LNCAP (cell line): Measurements from ENCODE around the gene HOXD12.

Experiments
- CTCF ChIP-seq: fragments of 450-650 bp; IDR thresholded peaks from 2 replicates; pipeline ENCODE4 v1.5.1; 2017; ENCODE audit warnings: mild to moderate bottlenecking

Gene HOXD12

GRCh38 chr2:176140513-176141317, 41.1 kb downstream of the HOXD12 start:
- peak; percentile 89 for TF ChIP-seq CTCF

GRCh38 chr2:176142281-176142680, 42.7 kb downstream of the HOXD12 start:
- TF ChIP-seq CTCF, result no peak

- TF ChIP-seq CTCF, result no peak
Measured at GRCh38 chr2:176145085-176145969, 45.7 kb downstream of the HOXD12 start.

- no peak for TF ChIP-seq CTCF
Measured at GRCh38 chr2:176146101-176146500, 46.5 kb downstream of the HOXD12 start.

- no peak for TF ChIP-seq CTCF
Measured at GRCh38 chr2:176146645-176147044, 47.0 kb downstream of the HOXD12 start.

GRCh38 chr2:176147210-176147799, 47.7 kb downstream of the HOXD12 start:
- no peak for TF ChIP-seq CTCF

GRCh38 chr2:176147800-176148496, 48.4 kb downstream of the HOXD12 start:
- no peak for TF ChIP-seq CTCF
